B cell (primary cell): ENCODE measurements around the gene CCBE1. TPM values are rescaled to one million over a fixed set of nuclear protein-coding genes. Genes with fewer than 3 reads are reported as not detected.
"Not testable (repeated sequence)": the region's sequence is repeated elsewhere in the genome, so short reads cannot be mapped to it uniquely, and the experiment has no call there.

ENCODE experiments used
- ATAC-seq: fragments of 200-7000 bp; cut with Tn5 transposase; one replicate; pipeline ENCODE4 v1.10.0; 2021; ENCODE audit warnings: low read depth, mild to moderate bottlenecking, moderate number of reproducible peaks, moderate library complexity
- CTCF ChIA-PET: fragments of 350-600 bp; sonication (Branson Sonifier 250); formaldehyde crosslinking; loops from one replicate; lab custom pipeline; 2021; ENCODE audit warnings: antibody characterized with exemption, inconsistent platforms; lab: Charles Lee
- POLR2A ChIA-PET: fragments of 350-600 bp; sonication (Branson Sonifier 250); formaldehyde crosslinking; loops from one replicate; lab custom pipeline; 2021; ENCODE audit warnings: antibody characterized with exemption; lab: Charles Lee
- DNase-seq: peaks from one replicate; pipeline ENCODE4 v3.0.0; 2013
- H2AFZ ChIP-seq: 2 replicates; pipeline ENCODE4 v1.6.1; 2012; ENCODE audit warnings: mild to moderate bottlenecking, low read depth, low read length; ENCODE audit not compliant: insufficient read depth, poor library complexity, severe bottlenecking
- H3K27ac ChIP-seq, 2 donors: 1 replicate in 1 of 2; 2 replicates in 1 of 2; pipeline ENCODE4 v1.5.1; 2012 to 2013; ENCODE audit warnings: low read length in 2 of 2, mild to moderate bottlenecking in 2 of 2, moderate library complexity in 1 of 2
- H3K27me3 ChIP-seq, 4 experiments: fragments of 200-600 bp in 1 of 4; sonication (generic) in 1 of 4; replicated peaks in 1 of 4; 1 replicate in 2 of 4; 2 replicates in 2 of 4; pipeline versions ENCODE4 v1.6.1 to v1.7.0; 2013 to 2016; ENCODE audit warnings: low read length in 3 of 4, mild to moderate bottlenecking in 2 of 4, mixed read lengths in 1 of 4, moderate library complexity in 1 of 4; ENCODE audit not compliant: insufficient read depth in 4 of 4, control insufficient read depth in 3 of 4; ENCODE audit errors: control extremely low read depth in 1 of 4
- H3K36me3 ChIP-seq, 2 experiments: replicated peaks in 1 of 2; 1 replicate in 1 of 2; 2 replicates in 1 of 2; pipeline versions ENCODE4 v1.6.1 to v1.7.1; 2013; ENCODE audit warnings: low read length in 1 of 2; ENCODE audit not compliant: insufficient read depth in 2 of 2, control insufficient read depth in 1 of 2; ENCODE audit errors: control extremely low read depth in 1 of 2, extremely low read depth in 1 of 2
- H3K4me1 ChIP-seq, 2 donors: fragments of 200-600 bp in 1 of 2; sonication (generic) in 1 of 2; 1 replicate in 1 of 2; 2 replicates in 1 of 2; pipeline versions ENCODE4 v1.5.1 to v1.6.1; 2013 to 2017; ENCODE audit warnings: low read length in 2 of 2; ENCODE audit not compliant: control insufficient read depth in 2 of 2, insufficient read depth in 2 of 2
- H3K4me2 ChIP-seq: replicated peaks from 2 replicates; pipeline ENCODE3; 2012; ENCODE audit warnings: mild to moderate bottlenecking, low read depth, low read length; ENCODE audit not compliant: poor library complexity, severe bottlenecking
- H3K4me3 ChIP-seq, 5 experiments: fragments of 200-600 bp in 1 of 5; sonication (generic) in 1 of 5; 1 replicate in 3 of 5; 2 replicates in 2 of 5; pipeline versions ENCODE4 v1.5.1 to v1.7.0; 2011 to 2016; ENCODE audit warnings: low read length in 4 of 5, mild to moderate bottlenecking in 4 of 5, low read depth in 2 of 5, control low read depth in 1 of 5, moderate library complexity in 1 of 5; ENCODE audit not compliant: insufficient read depth in 1 of 5; ENCODE audit errors: control extremely low read depth in 1 of 5, extremely low read depth in 1 of 5
- H3K79me2 ChIP-seq: fragments of 200-600 bp; sonication (generic); one replicate; pipeline ENCODE4 v1.6.0; 2016; ENCODE audit warnings: low read length; ENCODE audit not compliant: control insufficient read depth, insufficient read depth
- H3K9ac ChIP-seq: fragments of 200-600 bp; sonication (generic); 2 replicates; pipeline ENCODE4 v1.6.1; 2017; ENCODE audit warnings: mild to moderate bottlenecking, low read length, moderate library complexity
- H3K9me3 ChIP-seq, 3 donors: one replicate each; pipeline versions ENCODE4 v1.6.1 to v1.7.1; 2013; ENCODE audit warnings: low read length in 2 of 3; ENCODE audit not compliant: control insufficient read depth in 2 of 3, insufficient read depth in 1 of 3; ENCODE audit errors: control extremely low read depth in 1 of 3
- H4K20me1 ChIP-seq: 2 replicates; pipeline ENCODE4 v1.6.0; 2012; ENCODE audit warnings: mild to moderate bottlenecking, low read length; ENCODE audit not compliant: insufficient read depth, control insufficient read depth, poor library complexity, severe bottlenecking
- H3K27ac Mint-ChIP-seq: one replicate; pipeline ENCODE4 v1.8.0; 2021; ENCODE audit warnings: mixed read lengths
- H3K27me3 Mint-ChIP-seq: one replicate; pipeline ENCODE4 v1.8.0; 2021; ENCODE audit warnings: mixed read lengths
- H3K4me1 Mint-ChIP-seq: one replicate; pipeline ENCODE4 v1.8.0; 2021; ENCODE audit warnings: mixed read lengths
- H3K4me3 Mint-ChIP-seq: one replicate; pipeline ENCODE4 v1.8.0; 2021; ENCODE audit warnings: mixed read lengths
- H3K9me3 Mint-ChIP-seq: one replicate; pipeline ENCODE4 v1.8.0; 2022; ENCODE audit warnings: mixed read lengths; ENCODE audit not compliant: insufficient read depth
- EZH2 ChIP-seq: IDR thresholded peaks from 2 replicates; pipeline ENCODE4 v1.6.1; 2012; ENCODE audit warnings: borderline replicate concordance, low read depth, mild to moderate bottlenecking, moderate library complexity, low read length; ENCODE audit not compliant: insufficient read depth, poor library complexity, severe bottlenecking
- WGBS: methylation state at CpG from one replicate; pipeline ENCODE4 v1.1.5; 2013; ENCODE audit warnings: missing lambda C conversion rate; ENCODE audit not compliant: insufficient coverage; 5-methylcytosine and 5-hydroxymethylcytosine counted together
- intact Hi-C: fragments of 100-400 bp; cut with micrococcal nuclease; formaldehyde crosslinking; loops from one replicate; pipeline ENCODE4 v1.10.0; 2022
- polyA plus RNA-seq: library from polyadenylated mRNA; depleted of rRNA; stranded (reverse); fragments of >200 nt; gene quantifications from 2 replicates; pipeline ENCODE4 v1.2.3, GENCODE V29; 2012
- total RNA-seq, 2 donors: library from RNA; stranded (reverse); fragments of 120-200 nt in 1 of 2; gene quantifications; 1 replicate in 1 of 2; 2 replicates in 1 of 2; pipeline versions ENCODE4 v1.2.3 to v1.2.4, GENCODE V29; 2013 to 2022
- TF ChIP-seq, protein P1 (sequence below): fragments of 200-600 bp; IDR thresholded peaks from one replicate; pipeline ENCODE4 v1.8.0; 2022; ENCODE audit warnings: antibody characterized with exemption, mild to moderate bottlenecking

Gene CCBE1
- total and polyA plus RNA-seq, 2 donors (not counting 1 experiment from before 2014, with no cell fraction given), result not detected

DNA sequence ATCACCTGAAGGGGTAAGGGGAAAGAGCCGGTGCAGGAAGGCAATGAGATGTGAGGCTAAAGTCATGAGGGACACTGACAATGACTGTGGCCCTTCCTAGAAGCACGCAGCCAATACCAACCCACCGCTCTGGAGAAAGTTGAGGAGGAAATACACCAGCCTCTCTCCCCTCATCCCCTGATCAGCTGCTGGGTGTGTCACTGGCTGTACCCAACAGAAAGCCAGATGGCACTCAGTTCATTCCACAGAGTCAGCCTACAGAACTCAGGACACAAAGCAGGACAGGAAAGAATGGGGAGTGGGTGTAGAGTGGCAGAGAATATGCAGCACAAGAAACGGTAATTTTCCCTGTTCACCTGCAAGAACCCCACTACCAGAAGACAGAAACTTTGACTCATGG, 29.7 kb downstream of the CCBE1 start:
- Histone ChIP-seq H3K4me2 (no peak overlapping the region), H3K36me3 (no peaks in the 10 kb centered on the region), H3K4me1 (no peaks in the 10 kb centered on the region), H3K4me3 (no peak overlapping the region), H3K27ac (no peak overlapping the region), H3K79me2 (no peaks in the 10 kb centered on the region), H4K20me1 (no peaks in the 10 kb centered on the region), H2AFZ (no peak overlapping the region), H3K9me3 (no peaks in the 10 kb centered on the region), H3K9ac (no peak overlapping the region), H3K27me3 (peaks cover 0 to 3% (median 0%) of the 10 kb centered on the region in 4 experiments)
- no peak for ATAC-seq
- intact Hi-C loops, result no loop called here
- ChIA-PET POLR2A (no interaction called here), CTCF (no interaction called here)
- TF ChIP-seq, protein P1, sequence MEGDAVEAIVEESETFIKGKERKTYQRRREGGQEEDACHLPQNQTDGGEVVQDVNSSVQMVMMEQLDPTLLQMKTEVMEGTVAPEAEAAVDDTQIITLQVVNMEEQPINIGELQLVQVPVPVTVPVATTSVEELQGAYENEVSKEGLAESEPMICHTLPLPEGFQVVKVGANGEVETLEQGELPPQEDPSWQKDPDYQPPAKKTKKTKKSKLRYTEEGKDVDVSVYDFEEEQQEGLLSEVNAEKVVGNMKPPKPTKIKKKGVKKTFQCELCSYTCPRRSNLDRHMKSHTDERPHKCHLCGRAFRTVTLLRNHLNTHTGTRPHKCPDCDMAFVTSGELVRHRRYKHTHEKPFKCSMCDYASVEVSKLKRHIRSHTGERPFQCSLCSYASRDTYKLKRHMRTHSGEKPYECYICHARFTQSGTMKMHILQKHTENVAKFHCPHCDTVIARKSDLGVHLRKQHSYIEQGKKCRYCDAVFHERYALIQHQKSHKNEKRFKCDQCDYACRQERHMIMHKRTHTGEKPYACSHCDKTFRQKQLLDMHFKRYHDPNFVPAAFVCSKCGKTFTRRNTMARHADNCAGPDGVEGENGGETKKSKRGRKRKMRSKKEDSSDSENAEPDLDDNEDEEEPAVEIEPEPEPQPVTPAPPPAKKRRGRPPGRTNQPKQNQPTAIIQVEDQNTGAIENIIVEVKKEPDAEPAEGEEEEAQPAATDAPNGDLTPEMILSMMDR, result no peak
- TF ChIP-seq EZH2, result no peak
- Mint-ChIP-seq H3K4me1 (no peaks in the 10 kb centered on the region), H3K4me3 (no peak overlapping the region), H3K27ac (no peak overlapping the region), H3K27me3 (peaks cover 15% of the 10 kb centered on the region), H3K9me3 (no peaks in the 10 kb centered on the region)
- no CpG with 5 or more reads among the region's 4 CpGs for WGBS
- no peak for DNase-seq

DNA sequence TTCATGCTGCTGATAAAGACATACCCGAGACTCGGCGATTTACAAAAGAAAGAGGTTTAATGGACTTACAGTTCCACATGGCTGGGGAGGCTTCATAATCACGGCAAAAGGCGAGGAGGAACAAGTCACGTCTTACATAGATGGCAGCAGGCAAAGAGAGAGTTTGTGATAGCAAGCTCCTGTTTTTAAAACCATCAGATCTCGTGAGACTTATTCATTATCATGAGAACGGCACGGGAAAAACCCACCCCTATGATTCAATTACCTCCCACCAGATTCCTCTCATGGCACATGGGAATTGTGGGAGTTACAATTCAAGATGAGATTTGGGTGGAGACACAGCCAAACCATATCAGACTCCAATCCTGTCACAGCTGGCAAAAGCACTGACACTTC, 31.2 kb downstream of the CCBE1 start:
- H4K20me1 ChIP-seq, H3K27ac ChIP-seq, H3K9me3 ChIP-seq, DNase-seq, H3K79me2 ChIP-seq, H3K9ac ChIP-seq, H3K4me1 Mint-ChIP-seq, H3K27me3 Mint-ChIP-seq, H3K27ac Mint-ChIP-seq, POLR2A ChIA-PET, ATAC-seq, H3K36me3 ChIP-seq, H3K4me3 ChIP-seq, H3K4me2 ChIP-seq, H3K4me1 ChIP-seq, H3K9me3 Mint-ChIP-seq, H3K4me3 Mint-ChIP-seq, H3K27me3 ChIP-seq, H2AFZ ChIP-seq, CTCF ChIA-PET, intact Hi-C loops: not testable (repeated sequence)
- WGBS, result 91% methylated on average over 6 of the region's 9 CpGs
